ENCODE results near the gene KRTAP4-7.
"Not testable (repeated sequence)": the region's sequence is repeated elsewhere in the genome, so short reads cannot be mapped to it uniquely, and the experiment has no call there.

The KRTAP4-7 gene

GRCh38 chr17:41084100-41084856, at the start of gene KRTAP4-7:
Gene KRTAP4-7, plus strand, starts transcription at chr17:41084150. Its CDS starts 57 bp downstream, at chr17:41084207.
- DNase-seq, result not testable (repeated sequence)

DNA sequence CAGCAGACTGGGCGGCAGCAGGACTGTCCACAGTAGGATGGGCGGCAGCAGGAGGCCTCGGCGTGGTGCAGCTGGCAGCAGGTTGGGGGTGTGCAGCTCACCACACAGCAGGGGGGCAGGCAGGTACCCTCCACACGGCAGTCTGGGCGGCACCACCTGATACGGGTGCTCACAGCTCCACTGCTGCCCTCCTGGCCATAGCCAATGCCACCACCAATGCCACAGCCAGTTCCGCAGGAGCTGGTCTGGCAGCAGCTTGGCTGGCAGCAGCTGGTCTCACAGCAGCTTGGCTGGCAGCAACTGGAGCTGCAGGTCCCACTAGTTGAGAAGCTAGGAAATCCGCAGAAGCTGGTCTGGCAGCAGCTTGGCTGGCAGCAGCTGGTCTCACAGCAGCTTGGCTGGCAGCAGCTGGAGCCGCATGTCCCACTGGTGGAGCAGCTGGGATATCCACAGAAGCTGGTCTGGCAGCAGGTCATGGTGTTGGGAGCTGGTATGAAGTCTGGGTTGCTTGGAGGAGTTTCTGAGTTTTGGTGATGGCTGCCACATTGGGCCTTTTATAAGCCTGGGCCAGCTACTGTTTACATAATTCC, 49.5 kb upstream of the KRTAP4-7 start, which contains the start of gene KRTAP1-3:
KRTAP1-3 (minus strand) TSS at position 529 of the 590 bp plus-strand sequence; CDS start at position 476, 53 bp downstream.
- peak; percentile 36 for DNase-seq

DNA sequence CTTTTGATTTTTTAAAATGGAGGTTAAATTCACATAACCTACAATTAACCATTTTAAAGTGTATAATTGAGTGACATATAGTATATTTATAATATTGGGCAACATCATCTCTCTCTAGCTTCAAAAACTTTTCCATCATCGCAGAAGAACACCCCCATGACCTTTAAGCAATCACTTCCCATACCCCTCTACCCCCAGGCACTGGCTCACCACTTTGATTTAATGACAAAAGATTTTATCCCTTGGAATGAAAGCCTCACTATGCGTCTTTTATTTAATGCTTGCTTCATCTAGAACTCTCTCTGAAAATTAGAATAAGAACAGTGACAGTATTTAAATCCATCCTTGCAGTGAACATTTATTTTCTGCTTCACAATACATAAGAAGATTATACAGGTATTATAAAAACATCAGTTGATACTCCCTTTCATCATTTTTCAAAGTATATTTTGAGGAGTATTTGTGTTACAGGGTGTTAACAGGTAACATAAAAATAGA, 46.0 kb upstream of the KRTAP4-7 start:
- DNase-seq, result no peak

- not testable (repeated sequence) for DNase-seq
Measured at GRCh38 chr17:41040783-41041571, 43.0 kb upstream of the KRTAP4-7 start, which contains the start of gene KRTAP1-1. Gene KRTAP1-1, minus strand, starts transcription at chr17:41041450. Its CDS starts 53 bp downstream, at chr17:41041397.

DNA sequence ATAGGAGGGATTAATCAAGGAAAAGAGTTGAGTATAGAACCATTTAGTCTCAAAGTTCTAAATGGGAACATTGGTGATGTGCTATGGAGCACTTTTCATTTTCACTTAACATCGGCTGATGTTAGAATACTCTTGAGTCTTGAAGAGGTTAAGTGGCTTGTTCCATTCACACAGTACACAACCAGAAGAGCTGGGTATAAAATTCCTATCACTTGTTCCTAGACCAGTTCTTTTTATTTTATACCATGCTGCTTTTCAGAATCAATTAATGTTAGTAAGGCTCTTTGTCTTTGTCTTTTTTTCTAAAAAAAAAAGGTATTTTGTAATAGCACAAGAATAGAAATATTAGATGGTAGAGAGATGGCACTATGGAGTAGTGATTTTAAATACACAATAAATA, 41.0 kb upstream of the KRTAP4-7 start:
- DNase-seq, result no peak

DNA sequence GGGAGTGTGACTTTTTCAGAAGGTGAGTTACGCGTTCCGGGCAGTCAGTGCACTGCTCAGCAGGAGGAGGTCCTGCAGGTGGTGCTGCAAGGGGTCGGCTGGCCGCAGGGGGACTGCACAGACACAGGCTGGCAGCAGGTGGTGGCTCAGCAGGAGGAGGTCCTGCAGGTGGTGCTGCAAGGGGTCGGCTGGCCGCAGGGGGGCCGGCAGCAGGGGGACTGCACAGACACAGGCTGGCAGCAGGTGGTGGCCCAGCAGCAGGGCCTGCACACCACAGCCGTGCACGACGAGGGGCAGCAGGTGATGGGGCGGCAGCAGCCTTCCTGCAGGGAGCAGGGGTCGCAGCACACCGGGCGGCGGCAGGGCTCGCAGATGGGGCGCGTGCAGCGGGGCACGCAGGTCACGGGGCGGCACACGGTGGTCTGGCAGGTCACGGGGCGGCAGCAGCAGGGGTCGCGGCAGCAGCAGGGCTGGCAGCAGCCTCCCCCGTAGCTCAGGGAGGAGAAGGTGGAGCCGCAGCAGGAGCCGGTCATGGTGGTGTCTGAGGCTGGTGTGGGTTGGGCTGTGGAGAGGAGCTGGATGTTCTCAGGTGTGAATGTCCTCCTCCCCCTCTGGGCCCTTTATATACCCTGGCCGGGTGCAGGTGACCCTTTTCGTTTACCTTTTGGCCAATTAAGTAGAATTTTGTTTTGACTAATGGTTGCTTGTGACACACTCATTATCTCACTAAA, 37.0 kb upstream of the KRTAP4-7 start, which contains the start of gene KRTAP2-1:
KRTAP2-1 (minus strand) TSS at position 582 of the 731 bp plus-strand sequence; CDS start at position 533, 49 bp downstream.
- not testable (repeated sequence) for DNase-seq

- DNase-seq, result no peak
Measured at GRCh38 chr17:41048441-41048840, 35.5 kb upstream of the KRTAP4-7 start.

DNA sequence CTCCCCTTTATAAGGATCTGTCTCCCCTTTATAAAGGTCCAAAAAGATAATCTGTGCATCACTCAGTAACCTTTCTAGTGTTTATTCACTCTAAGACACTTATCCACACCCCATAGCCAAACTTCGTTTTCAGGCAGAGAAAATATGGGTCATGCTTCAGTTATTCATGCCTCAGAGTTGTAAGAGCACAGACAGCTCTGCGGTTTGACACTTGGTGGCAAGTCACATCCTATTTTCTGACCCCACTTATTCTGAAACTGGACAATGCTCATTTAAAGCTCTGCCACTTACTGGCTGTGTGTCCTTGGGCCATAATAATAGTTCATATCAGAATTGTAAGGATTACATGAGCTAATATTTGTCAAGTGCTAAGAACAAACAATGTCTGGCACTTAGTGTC, 34.8 kb upstream of the KRTAP4-7 start:
- no peak for DNase-seq

DNA sequence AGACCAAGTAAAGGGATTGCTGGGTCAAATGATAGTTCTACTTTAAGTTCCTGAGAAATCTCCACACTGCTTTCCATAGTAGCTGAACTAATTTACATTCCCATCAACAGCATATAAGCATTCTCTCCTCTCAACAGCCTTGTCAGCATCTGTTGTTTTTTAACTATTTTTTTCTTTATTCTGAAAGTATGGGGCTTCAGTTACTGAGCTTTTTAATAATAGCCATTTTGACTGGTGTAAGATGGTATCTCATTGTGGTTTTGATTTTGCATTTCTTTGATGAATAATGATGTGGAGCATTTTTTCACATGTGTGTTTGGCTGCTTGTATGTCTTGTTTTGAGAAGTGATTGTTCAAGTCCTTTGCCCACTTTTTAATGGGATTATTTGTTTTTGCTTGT, 31.4 kb upstream of the KRTAP4-7 start:
- no peak for DNase-seq

GRCh38 chr17:41054025-41054424, 29.9 kb upstream of the KRTAP4-7 start:
- DNase-seq, result no peak

DNA sequence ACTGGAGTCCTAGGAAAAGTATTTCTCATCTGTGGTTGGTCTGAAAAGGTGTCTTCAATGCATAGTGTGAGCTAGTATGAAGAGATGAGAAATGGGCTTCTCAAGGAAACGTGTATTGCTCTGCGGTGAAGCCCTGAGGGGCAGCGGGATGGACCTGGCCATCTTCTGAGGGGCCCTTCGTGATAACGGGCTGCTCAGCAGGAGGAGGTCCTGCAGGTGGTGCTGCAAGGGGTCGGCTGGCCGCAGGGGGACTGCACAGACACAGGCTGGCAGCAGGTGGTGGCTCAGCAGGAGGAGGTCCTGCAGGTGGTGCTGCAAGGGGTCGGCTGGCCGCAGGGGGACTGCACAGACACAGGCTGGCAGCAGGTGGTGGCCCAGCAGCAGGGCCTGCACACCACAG, 29.4 kb upstream of the KRTAP4-7 start:
- DNase-seq, result not testable (repeated sequence)

GRCh38 chr17:41055130-41055529, 28.8 kb upstream of the KRTAP4-7 start, which contains the start of gene KRTAP2-2:
Gene KRTAP2-2, minus strand, starts transcription at chr17:41055230. Its CDS starts 19 bp downstream, at chr17:41055211.
- not testable (repeated sequence) for DNase-seq

- DNase-seq, result no peak
Measured at GRCh38 chr17:41057547-41057946, 26.4 kb upstream of the KRTAP4-7 start.

- no peak for DNase-seq
Measured at GRCh38 chr17:41058741-41059140, 25.2 kb upstream of the KRTAP4-7 start.

GRCh38 chr17:41059276-41060051, 24.5 kb upstream of the KRTAP4-7 start:
- DNase-seq, result not testable (repeated sequence)

- no peak for DNase-seq
Measured at GRCh38 chr17:41060052-41060604, 23.8 kb upstream of the KRTAP4-7 start, which contains the start of gene KRTAP2-3. Gene KRTAP2-3, minus strand, starts transcription at chr17:41060114. Its CDS starts 64 bp downstream, at chr17:41060050.

- no peak for DNase-seq
Measured at GRCh38 chr17:41061964-41062363, 22.0 kb upstream of the KRTAP4-7 start.

DNA sequence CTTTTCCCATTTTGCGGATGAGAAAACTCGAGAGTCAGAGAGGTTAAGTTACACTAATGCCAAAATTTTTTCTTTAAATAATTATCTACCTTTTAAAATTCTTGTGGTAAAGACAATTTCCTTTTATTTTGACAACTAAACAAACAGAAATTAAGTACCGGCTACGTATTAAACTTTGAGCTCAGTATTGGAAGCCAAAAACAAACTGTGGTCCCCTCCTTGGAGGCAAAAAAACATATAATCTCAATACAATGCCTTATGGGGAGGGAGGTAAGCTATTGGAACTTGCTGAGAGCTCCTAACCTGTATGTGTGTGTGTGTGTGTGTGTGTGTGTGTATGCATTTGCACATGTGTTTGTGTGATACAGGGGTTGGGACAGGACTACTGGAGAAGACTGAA, 20.5 kb upstream of the KRTAP4-7 start:
- DNase-seq, result no peak

DNA sequence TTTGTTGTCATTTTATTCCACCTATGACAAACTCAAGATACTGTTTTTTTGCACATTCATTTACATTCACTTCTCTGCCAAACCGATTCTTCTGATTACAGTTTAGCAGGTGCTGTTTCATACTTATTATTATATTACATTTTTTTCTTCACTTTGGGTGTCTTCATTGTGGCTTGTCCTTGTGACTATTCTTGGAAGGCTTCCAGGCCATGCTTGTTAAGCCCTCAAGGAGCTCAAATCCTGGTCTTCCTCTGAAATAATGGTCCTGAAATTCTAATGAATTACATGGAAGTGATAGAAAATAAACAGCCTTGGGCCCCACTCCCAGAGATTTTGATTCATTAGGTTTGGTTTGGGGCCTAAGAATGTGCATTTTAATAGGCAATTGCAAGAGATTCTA, 19.6 kb upstream of the KRTAP4-7 start:
- DNase-seq, result no peak

GRCh38 chr17:41065016-41065689, 18.8 kb upstream of the KRTAP4-7 start:
- not testable (repeated sequence) for DNase-seq
